ENCODE measurements around the gene PLEKHA7.
A peak's percentile ranks its signal among the peaks of the same experiment; 100 is the strongest.

The PLEKHA7 gene

GRCh38 chr11:16833026-16833425 is 181.2 kb downstream of the PLEKHA7 start:
- no peak for DNase-seq

- DNase-seq, result no peak
Observed at GRCh38 chr11:16832193-16832539, 182.0 kb downstream of the PLEKHA7 start.

- peak; percentile 36 for DNase-seq
Observed at GRCh38 chr11:16831316-16832192, 182.7 kb downstream of the PLEKHA7 start.

DNA sequence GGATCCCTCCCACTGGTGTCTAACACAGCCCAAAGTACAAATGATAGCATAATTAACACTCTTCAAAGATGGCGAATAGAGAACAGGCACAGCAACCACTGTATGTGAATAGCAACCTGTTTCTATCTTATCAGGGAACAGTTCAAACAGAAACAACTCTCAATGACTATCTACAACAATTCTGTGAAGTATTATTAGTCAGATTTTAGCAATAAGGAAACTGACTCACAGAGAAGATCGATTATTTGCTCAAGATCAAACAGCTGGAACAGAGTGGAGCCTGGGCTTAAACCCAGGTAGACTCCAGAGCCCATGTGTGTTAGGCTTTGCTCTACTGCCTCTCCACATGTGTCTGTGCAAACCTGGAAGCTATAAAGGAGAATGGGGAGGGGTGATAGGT is 187.1 kb downstream of the PLEKHA7 start:
- no peak for DNase-seq

- no peak for DNase-seq
Observed at GRCh38 chr11:16825968-16826367, 188.2 kb downstream of the PLEKHA7 start.

GRCh38 chr11:16825101-16825500 is 189.1 kb downstream of the PLEKHA7 start:
- no peak for DNase-seq

DNA sequence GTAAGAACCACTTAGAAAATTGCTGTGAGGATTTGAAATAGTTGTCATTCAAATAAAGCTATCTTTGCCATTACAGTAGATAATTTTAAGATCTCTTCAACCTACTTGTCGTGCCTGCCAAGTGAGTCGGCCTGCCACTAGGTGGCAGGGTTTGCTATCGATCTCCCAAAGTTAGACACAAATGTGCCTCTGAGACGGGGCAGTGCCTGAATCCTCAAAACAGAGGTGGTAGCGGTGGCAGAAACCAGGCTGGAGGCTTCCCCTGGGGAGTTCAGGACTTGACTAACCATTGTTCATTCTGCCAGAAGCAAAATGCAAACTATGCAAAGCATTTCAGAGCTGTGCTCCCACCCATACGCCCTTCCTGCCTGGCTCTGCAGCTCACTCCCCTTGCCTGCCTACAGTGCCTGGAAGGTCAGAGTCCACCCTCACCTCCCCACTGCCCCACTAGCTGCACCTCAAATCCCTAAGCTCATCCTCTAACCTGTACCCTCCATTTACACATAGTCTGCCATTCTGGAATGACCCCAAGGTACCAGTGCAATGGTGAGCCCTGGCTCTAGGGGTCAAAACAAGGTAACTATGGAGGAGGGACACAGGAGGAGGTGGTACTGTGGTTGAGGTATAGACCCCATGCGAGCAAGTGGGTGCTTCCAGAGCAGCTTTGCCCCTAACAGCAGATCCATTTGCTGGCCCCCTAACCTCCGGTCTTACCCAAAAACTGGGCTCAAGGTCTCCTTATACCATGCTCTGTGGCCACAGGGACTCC is 193.7 kb downstream of the PLEKHA7 start:
- peak; percentile 87 for DNase-seq

- peak; percentile 36 for DNase-seq
Observed at GRCh38 chr11:16818284-16818683, 195.9 kb downstream of the PLEKHA7 start.

DNA sequence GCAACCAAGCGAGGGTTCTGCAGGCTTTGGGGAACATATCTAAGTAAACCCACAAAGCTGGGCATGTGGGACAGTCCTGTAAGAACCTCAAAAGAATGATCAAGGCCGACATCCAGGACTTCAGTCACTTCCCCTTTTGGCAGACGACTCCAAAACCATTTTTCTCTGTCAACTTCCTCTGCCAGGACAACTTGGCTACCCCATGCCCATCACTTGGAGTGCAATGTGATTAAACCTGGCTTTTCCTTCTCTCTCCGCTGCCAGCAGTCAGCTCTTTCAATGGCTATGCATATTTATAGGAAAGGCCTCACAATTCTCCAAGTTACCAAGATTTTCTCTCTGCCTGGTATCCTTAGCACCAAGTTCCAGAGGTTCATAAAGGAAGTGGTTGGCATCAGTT is 196.9 kb downstream of the PLEKHA7 start:
- DNase-seq, result no peak

GRCh38 chr11:16816358-16817270 is 197.6 kb downstream of the PLEKHA7 start:
- DNase-seq, result no peak

GRCh38 chr11:16815047-16815767 is 199.0 kb downstream of the PLEKHA7 start:
- DNase-seq, result peak; percentile 8

GRCh38 chr11:16814410-16815046 is 199.7 kb downstream of the PLEKHA7 start:
- DNase-seq, result no peak

GRCh38 chr11:16813126-16813525 is 201.1 kb downstream of the PLEKHA7 start:
- DNase-seq, result no peak

- no peak for DNase-seq
Observed at GRCh38 chr11:16812274-16812673, 201.9 kb downstream of the PLEKHA7 start.

DNA sequence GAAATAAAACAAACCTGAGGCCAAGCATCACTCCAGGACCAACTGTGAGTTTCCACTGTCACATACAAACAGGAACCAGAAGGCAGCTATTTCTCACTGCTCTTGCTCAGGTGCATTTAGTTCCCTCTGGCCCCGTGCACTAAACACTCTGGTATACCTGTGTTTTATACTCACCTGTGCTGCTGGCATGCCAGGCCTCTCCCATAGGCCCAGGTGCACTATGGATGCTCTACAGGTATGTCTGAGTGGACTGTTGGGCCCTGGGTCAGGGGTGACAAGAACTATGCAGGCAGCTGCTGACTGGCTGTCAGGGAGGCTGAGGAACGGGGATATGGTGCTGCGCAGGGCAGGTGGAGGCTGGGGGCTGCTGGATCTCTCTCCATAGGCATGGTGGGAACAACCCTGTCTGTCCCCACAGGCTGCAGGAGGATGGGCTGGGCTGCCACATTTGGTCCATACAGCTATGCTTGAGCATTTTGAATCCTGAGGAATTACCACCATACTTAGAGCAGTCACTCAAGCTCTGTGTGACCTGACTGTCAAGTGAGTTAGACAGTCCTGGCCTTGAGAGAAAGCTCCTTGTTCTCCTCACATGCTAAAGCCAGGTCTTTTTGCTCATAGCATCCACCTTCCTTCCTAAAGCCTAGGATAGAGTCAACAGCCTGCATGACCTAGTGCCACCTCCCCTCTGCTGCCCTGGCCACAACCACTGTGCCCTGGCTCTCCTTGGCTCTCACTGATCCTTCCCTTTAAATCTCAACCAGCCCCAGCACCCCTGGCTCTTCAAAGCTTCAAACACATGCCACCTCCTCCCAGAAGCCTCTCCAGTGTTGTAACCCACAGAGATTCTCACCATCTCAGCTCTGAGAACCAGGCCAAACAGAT is 202.8 kb downstream of the PLEKHA7 start:
- DNase-seq, result no peak

DNA sequence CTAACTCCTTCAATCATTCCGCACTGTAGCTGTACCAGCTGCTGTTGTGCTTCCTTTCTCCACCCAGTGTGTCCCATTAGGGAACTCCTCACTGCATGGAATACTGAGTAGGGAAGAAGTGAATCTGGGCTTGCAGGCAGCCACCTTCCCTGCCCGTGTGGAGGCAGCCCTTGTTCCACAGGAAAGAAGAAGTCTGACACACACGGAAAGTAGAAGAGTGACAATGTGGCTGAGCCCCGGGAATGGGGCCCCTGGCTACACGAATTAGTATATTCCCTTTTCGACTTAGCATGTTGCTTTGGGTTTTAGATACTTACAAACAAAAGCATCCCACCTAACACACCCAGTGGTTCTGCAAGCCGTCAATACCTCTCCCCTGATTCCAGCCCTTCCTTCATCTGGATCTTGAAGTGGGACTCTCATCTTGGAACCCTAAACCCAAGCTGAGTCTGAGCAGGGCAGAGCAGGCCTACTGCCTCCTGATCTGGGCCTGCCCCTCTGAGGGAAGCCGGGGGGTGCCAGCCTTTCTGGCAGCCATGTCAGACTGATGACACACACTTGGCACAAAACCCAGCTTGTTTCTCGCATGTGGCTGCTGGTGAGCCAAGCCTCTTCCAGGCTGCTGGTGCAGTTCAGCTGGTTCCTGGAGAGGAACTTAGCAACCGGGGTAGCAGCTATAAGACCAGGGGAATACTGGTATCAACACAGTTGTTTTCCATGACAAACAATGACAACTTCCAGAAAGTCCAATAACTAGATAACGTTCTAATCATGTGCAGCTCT is 204.1 kb downstream of the PLEKHA7 start:
- DNase-seq, result peak; percentile 52

- no peak for DNase-seq
Observed at GRCh38 chr11:16807306-16807705, 206.9 kb downstream of the PLEKHA7 start.

DNA sequence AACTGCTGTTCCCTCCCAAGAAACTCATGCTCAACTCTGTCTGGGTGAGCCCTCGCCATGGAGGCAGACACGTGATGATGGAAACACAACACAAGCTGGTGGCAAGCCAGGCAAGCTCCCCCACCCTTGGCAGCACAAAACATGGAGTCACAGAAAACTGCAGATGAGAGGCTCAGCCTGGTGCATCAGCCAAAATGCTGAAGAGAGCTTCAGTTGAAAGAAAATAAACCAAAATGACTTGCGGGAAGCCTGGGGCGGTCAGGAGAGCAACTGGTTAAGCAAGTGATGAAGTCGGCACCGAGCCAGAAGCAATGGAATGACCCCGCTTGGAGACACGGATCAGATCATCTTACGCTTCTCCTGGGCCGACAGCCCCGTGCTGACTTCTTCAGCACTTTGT is 207.4 kb downstream of the PLEKHA7 start:
- peak; percentile 14 for DNase-seq

- DNase-seq, result no peak
Observed at GRCh38 chr11:16805938-16806337, 208.3 kb downstream of the PLEKHA7 start.
